PC-3 (cell line): Measurements from ENCODE around the gene PF4V1. TPM values are rescaled to one million over a fixed set of nuclear protein-coding genes. Genes with fewer than 3 reads are reported as not detected.

Experiments
- ATAC-seq: fragments of 200-7000 bp; cut with Tn5 transposase; 2 replicates; pipeline ENCODE4 v1.9.1; 2020; ENCODE audit warnings: mild to moderate bottlenecking, moderate library complexity
- BruUV-seq: library from RNA; stranded (reverse); fragments of 400-500 nt; replicated peaks from 2 replicates; lab custom pipeline; 2021; lab: Mats Ljungman, UMichigan
- CTCF ChIA-PET: fragments of 300-600 bp; sonication (Branson Sonifier 250); formaldehyde crosslinking; loops from one replicate; lab custom pipeline; 2022; ENCODE audit warnings: antibody characterized with exemption; lab: Charles Lee
- POLR2A ChIA-PET: fragments of 300-600 bp; sonication (Branson Sonifier 250); formaldehyde crosslinking; loops from one replicate; lab custom pipeline; 2022; ENCODE audit warnings: antibody characterized with exemption; ENCODE audit not compliant: unreplicated experiment; lab: Charles Lee
- DNase-seq: peaks from one replicate; pipeline ENCODE4 v3.0.0-alpha.2; 2015
- H2AFZ ChIP-seq: fragments of 300-600 bp; sonication (generic); 2 replicates; pipeline ENCODE4 v1.6.0; 2016; ENCODE audit warnings: antibody characterized with exemption, low read length
- H3F3A ChIP-seq: fragments of 300-600 bp; sonication (generic); one replicate; pipeline ENCODE4 v1.6.0; 2017; ENCODE audit warnings: antibody characterized with exemption, low read length, control low read depth, mild to moderate bottlenecking; ENCODE audit not compliant: unreplicated experiment
- H3K27ac ChIP-seq: fragments of 300-600 bp; sonication (generic); 2 replicates; pipeline ENCODE4 v1.5.1; 2016; ENCODE audit warnings: mild to moderate bottlenecking, low read length
- H3K27me3 ChIP-seq: fragments of 300-600 bp; sonication (generic); 2 replicates; pipeline ENCODE4 v1.6.1; 2016; ENCODE audit warnings: low read length, mixed read lengths
- H3K36me3 ChIP-seq: fragments of 300-600 bp; sonication (generic); 2 replicates; pipeline ENCODE4 v1.6.1; 2016; ENCODE audit warnings: low read depth, mixed run types, low read length, mixed read lengths
- H3K4me1 ChIP-seq: fragments of 300-600 bp; sonication (generic); 2 replicates; pipeline ENCODE4 v1.5.1; 2016; ENCODE audit warnings: low read length; ENCODE audit not compliant: insufficient read depth
- H3K4me2 ChIP-seq: fragments of 300-600 bp; sonication (generic); 2 replicates; pipeline ENCODE4 v1.6.0; 2016; ENCODE audit warnings: low read length
- H3K4me3 ChIP-seq: fragments of 300-600 bp; sonication (generic); 2 replicates; pipeline ENCODE4 v1.5.1; 2016; ENCODE audit warnings: mild to moderate bottlenecking, low read length, mixed read lengths
- H3K79me2 ChIP-seq: fragments of 300-600 bp; sonication (generic); 2 replicates; pipeline ENCODE4 v1.6.1; 2017; ENCODE audit warnings: low read length, mixed read lengths
- H3K9ac ChIP-seq: fragments of 300-600 bp; sonication (generic); 2 replicates; pipeline ENCODE4 v1.6.0; 2016; ENCODE audit warnings: mild to moderate bottlenecking, low read length
- H3K9me2 ChIP-seq: fragments of 300-600 bp; sonication (generic); replicated peaks from 2 replicates; pipeline ENCODE4 v1.6.1; 2016; ENCODE audit warnings: mixed run types, low read length, mixed read lengths
- H3K9me3 ChIP-seq: fragments of 300-600 bp; sonication (generic); 2 replicates; pipeline ENCODE4 v1.6.1; 2016; ENCODE audit warnings: low read length, mixed read lengths
- H4K20me1 ChIP-seq: fragments of 300-600 bp; sonication (generic); 2 replicates; pipeline ENCODE4 v1.6.1; 2016; ENCODE audit warnings: low read length, mixed read lengths
- EZH2 ChIP-seq: fragments of 300-600 bp; sonication (generic); IDR thresholded peaks from one replicate; pipeline ENCODE4 v1.6.1; 2017; ENCODE audit warnings: antibody characterized with exemption, mild to moderate bottlenecking, low read length; ENCODE audit not compliant: unreplicated experiment
- EZH2phosphoT487 ChIP-seq: fragments of 300-600 bp; sonication (generic); IDR thresholded peaks from 2 replicates; pipeline ENCODE4 v1.6.1; 2018; ENCODE audit warnings: mild to moderate bottlenecking, antibody characterized with exemption, low read length, borderline replicate concordance
- intact Hi-C: fragments of 100-400 bp; cut with micrococcal nuclease; formaldehyde crosslinking; loops from 2 replicates; pipeline ENCODE4 v1.9.0; 2023
- total RNA-seq: library from RNA; depleted of rRNA; stranded (reverse); fragments of >200 nt; gene quantifications from 2 replicates; pipeline ENCODE4 v1.2.3, GENCODE V29; 2014
- TF ChIP-seq, protein P1 (sequence below): fragments of 300-600 bp; sonication (generic); conservative IDR thresholded peaks from 2 replicates; pipeline ENCODE4 v1.5.1; 2017; ENCODE audit warnings: antibody characterized with exemption, low read depth, mild to moderate bottlenecking, low read length

Gene PF4V1
- total RNA-seq, 1 experiment from 2014 or later, result not detected

DNA sequence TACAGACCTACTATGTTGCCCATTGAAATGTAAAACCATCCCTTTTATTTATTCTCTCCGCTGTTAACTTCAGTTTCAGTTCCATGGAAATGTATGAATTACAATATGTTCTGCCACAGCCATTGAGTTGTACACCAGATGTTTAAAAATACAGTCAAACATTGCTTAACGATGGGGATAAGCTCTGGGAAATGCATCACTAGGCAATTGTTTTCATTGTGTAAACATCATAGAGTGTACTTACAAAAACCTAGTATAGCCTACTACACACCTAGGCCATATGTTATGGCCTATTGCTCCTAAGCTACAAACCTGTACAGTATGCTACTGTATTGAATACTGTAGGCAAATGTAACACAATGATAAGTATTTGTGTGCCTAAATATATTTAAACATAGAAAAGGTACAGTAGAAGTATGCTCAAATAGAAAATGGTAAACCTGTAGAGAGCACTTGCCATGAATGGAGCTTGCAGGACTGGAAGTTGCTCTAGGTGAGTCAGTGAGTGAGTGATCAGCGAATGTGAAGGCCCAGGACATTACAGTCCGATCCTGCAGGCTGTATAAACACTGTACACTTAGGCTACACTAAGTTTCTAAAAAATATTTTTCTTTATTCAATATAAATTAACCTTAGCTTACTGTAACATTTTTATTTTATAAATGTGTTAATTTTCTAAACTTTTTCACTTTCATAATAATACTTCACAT is 2.7 kb upstream of the PF4V1 start:
- Histone ChIP-seq H3K4me1 (peaks cover 7% of the 10 kb centered on the region; the same call in 1 of the 2 replicates), H3K9me3 (no peaks in the 10 kb centered on the region), H3K36me3 (no peaks in the 10 kb centered on the region), H3K9ac (no peak overlapping the region), H3K9me2 (no peaks in the 10 kb centered on the region), H4K20me1 (no peaks in the 10 kb centered on the region), H3K27me3 (no peaks in the 10 kb centered on the region), H3K4me3 (no peak overlapping the region), H3K4me2 (no peak overlapping the region), H2AFZ (no peak overlapping the region), H3K79me2 (no peaks in the 10 kb centered on the region), H3F3A (no peaks in the 10 kb centered on the region), H3K27ac (no peak overlapping the region)
- peak; percentile 54 for DNase-seq
- intact Hi-C loops, result no loop called here
- CTCF ChIA-PET, result no interaction called here
- POLR2A ChIA-PET, result no interaction called here
- BruUV-seq, result no TSS peak
- ATAC-seq, result peak; percentile 34
- TF ChIP-seq, protein P1, sequence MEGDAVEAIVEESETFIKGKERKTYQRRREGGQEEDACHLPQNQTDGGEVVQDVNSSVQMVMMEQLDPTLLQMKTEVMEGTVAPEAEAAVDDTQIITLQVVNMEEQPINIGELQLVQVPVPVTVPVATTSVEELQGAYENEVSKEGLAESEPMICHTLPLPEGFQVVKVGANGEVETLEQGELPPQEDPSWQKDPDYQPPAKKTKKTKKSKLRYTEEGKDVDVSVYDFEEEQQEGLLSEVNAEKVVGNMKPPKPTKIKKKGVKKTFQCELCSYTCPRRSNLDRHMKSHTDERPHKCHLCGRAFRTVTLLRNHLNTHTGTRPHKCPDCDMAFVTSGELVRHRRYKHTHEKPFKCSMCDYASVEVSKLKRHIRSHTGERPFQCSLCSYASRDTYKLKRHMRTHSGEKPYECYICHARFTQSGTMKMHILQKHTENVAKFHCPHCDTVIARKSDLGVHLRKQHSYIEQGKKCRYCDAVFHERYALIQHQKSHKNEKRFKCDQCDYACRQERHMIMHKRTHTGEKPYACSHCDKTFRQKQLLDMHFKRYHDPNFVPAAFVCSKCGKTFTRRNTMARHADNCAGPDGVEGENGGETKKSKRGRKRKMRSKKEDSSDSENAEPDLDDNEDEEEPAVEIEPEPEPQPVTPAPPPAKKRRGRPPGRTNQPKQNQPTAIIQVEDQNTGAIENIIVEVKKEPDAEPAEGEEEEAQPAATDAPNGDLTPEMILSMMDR, result no peak
- TF ChIP-seq EZH2, result no peak
- TF ChIP-seq EZH2phosphoT487, result no peak

DNA sequence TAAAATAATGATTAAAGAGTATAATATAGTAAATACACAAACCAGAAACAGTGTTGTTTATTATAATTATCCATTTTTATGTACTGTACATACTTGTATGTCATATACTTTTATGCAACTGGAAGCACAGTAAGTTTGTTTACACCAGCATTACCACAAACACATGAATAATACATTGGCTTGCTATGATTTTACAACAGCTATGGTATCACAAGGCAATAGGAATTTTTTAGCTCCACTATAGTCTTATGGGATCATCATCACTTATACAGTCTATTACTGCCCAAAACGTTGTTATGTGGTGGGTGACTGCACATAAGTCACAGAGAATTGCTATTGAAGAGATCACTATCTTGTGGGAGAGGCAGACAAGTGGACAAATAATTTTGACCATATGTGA is 1.8 kb upstream of the PF4V1 start:
- H2AFZ ChIP-seq, result no peak overlapping the region
- CTCF ChIA-PET, result no interaction called here
- H3K4me3 ChIP-seq, result no peak overlapping the region
- H3F3A ChIP-seq, result no peaks in the 10 kb centered on the region
- BruUV-seq, result no TSS peak
- intact Hi-C loops, result no loop called here
- no peaks in the 10 kb centered on the region for H4K20me1 ChIP-seq
- ATAC-seq, result no peak
- POLR2A ChIA-PET, result no interaction called here
- H3K9me3 ChIP-seq, result no peaks in the 10 kb centered on the region
- no peaks in the 10 kb centered on the region for H3K36me3 ChIP-seq
- no peak overlapping the region for H3K9ac ChIP-seq
- peaks cover 15% of the 10 kb centered on the region for H3K4me1 ChIP-seq
- no peak overlapping the region for H3K4me2 ChIP-seq
- H3K79me2 ChIP-seq, result no peaks in the 10 kb centered on the region
- no peaks in the 10 kb centered on the region for H3K27me3 ChIP-seq
- no peak for DNase-seq
- no peak overlapping the region for H3K27ac ChIP-seq
- H3K9me2 ChIP-seq, result no peaks in the 10 kb centered on the region
- TF ChIP-seq EZH2 (no peak), EZH2phosphoT487 (no peak)
- TF ChIP-seq, protein P1, result no peak

DNA sequence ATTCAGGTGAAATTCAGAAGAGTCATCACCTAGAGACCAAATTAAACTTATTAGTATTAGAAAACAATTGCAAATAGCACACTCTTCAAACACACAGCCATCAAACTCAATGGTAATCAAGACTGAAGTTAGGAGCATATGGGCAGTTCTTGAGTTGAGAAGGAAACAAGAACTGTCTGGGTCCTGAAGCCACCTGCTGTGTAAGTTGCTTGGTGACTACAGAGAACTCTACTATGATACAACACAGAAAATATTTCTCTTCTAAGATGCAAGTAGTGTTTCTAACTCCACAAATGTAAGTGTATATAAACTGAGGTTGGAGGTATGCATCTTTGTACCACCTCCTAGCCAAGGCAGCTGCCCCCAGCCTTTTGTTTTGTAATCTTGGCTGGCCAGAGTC is 325 bp upstream of the PF4V1 start:
- BruUV-seq, result no TSS peak

More for the DNA sequence above, 325 bp upstream of the PF4V1 start:
- no peaks in the 10 kb centered on the region for H3K27me3 ChIP-seq
- no peaks in the 10 kb centered on the region for H3K9me3 ChIP-seq
- no peak for TF ChIP-seq EZH2
- TF ChIP-seq, protein P1, result no peak
- no peak for TF ChIP-seq EZH2phosphoT487
- H4K20me1 ChIP-seq, result no peaks in the 10 kb centered on the region
- H3K9me2 ChIP-seq, result no peaks in the 10 kb centered on the region
- no peaks in the 10 kb centered on the region for H3F3A ChIP-seq
- intact Hi-C loops, result no loop called here
- H3K4me2 ChIP-seq, result no peak overlapping the region
- H3K4me3 ChIP-seq, result no peak overlapping the region
- no peak overlapping the region for H3K9ac ChIP-seq
- no peak overlapping the region for H2AFZ ChIP-seq
- H3K79me2 ChIP-seq, result no peaks in the 10 kb centered on the region
- DNase-seq (no peak), ATAC-seq (no peak; the same call in 1 of the 2 replicates)
- no peaks in the 10 kb centered on the region for H3K36me3 ChIP-seq
- ChIA-PET POLR2A (no interaction called here), CTCF (interaction anchor here (0.6 to 1.3 kb wide), 3 partner anchors 12 to 163 kb away, joined by 3 to 4 read pairs (median 3); partner anchors contain the start of gene CXCL1)
- no peak overlapping the region for H3K27ac ChIP-seq
- peaks cover 18% of the 10 kb centered on the region for H3K4me1 ChIP-seq
